Tibial artery (tissue), 4 donors: ENCODE measurements around the gene CEP83.

Experiments used
- DNase-seq, 2 donors: peaks; one replicate each; pipeline ENCODE4 v3.0.0-alpha.2; 2019
- H3K27ac ChIP-seq, 2 donors: fragments of 200-600 bp; sonication (generic) in 1 of 2; 1 replicate in 1 of 2; 2 replicates in 1 of 2; pipeline ENCODE4 v1.5.1; 2018 to 2019; ENCODE audit warnings: mild to moderate bottlenecking in 1 of 2
- H3K27me3 ChIP-seq, 2 donors: fragments of 200-600 bp; sonication (generic) in 1 of 2; one replicate each; pipeline versions ENCODE4 v1.5.1 to v1.6.0; 2016 to 2019
- H3K36me3 ChIP-seq, 3 donors: fragments of 200-600 bp; sonication (generic) in 2 of 3; one replicate each; pipeline ENCODE4 v1.5.1; 2016 to 2019; ENCODE audit warnings: mild to moderate bottlenecking in 2 of 3
- H3K4me1 ChIP-seq, 4 donors: fragments of 200-600 bp; sonication (generic) in 2 of 4; 1 replicate in 3 of 4; 2 replicates in 1 of 4; pipeline ENCODE4 v1.5.1; 2016 to 2019
- H3K4me3 ChIP-seq, 2 donors: fragments of 200-600 bp; sonication (generic) in 1 of 2; 1 replicate in 1 of 2; 2 replicates in 1 of 2; pipeline ENCODE4 v1.5.1; 2018 to 2019; ENCODE audit warnings: mild to moderate bottlenecking in 2 of 2
- H3K9me3 ChIP-seq, 3 donors: fragments of 200-600 bp; sonication (generic) in 1 of 3; one replicate each; pipeline ENCODE4 v1.5.1; 2016 to 2019
- CTCF ChIP-seq, 2 experiments: fragments of 200-600 bp in 1 of 2; fragments of 450-650 bp in 1 of 2; IDR thresholded peaks; one replicate each; pipeline ENCODE4 v1.5.1; 2017 to 2019; ENCODE audit warnings: antibody characterized with exemption in 2 of 2, mild to moderate bottlenecking in 1 of 2, moderate library complexity in 1 of 2
- intact Hi-C: fragments of 100-400 bp; cut with DNase I; formaldehyde crosslinking; loops from one replicate; pipeline ENCODE4 v1.15.0; 2023; ENCODE audit warnings: low total_unique reads

CEP83 gene

GRCh38 chr12:94266796-94267536 lies 192.7 kb downstream of the CEP83 start:
- DNase-seq = no peak
- Histone ChIP-seq H3K36me3 (no peaks in the 10 kb centered on the region), H3K27ac (peak overlapping the region; percentile 6 to 43), H3K4me1 (peaks cover 0 to 14% (median 9%) of the 10 kb centered on the region in 4 donors), H3K27me3 (no peaks in the 10 kb centered on the region), H3K4me3 (no peak overlapping the region), H3K9me3 (no peaks in the 10 kb centered on the region)
- intact Hi-C loops = loop anchor here (10.0 kb wide), 1 partner anchor 198 kb away; no protein-coding TSS in a partner anchor
- TF ChIP-seq CTCF (IDR thresholded peaks at IDR 0.05) = no peak

- TF ChIP-seq CTCF (IDR thresholded peaks at IDR 0.05) = no peak
- H3K36me3 ChIP-seq = no peaks in the 10 kb centered on the region
- peak overlapping the region in 1 of 2 donors; percentile 43 for H3K27ac ChIP-seq
- peaks cover 0 to 18% (median 14%) of the 10 kb centered on the region in 4 donors for H3K4me1 ChIP-seq
- intact Hi-C loops = loop anchor here (10.0 kb wide), 1 partner anchor 199 kb away; no protein-coding TSS in a partner anchor
- H3K27me3 ChIP-seq = no peaks in the 10 kb centered on the region
- DNase-seq = no peak
- no peak overlapping the region for H3K4me3 ChIP-seq
- H3K9me3 ChIP-seq = no peaks in the 10 kb centered on the region
Measured at GRCh38 chr12:94265966-94266745, 193.5 kb downstream of the CEP83 start.

GRCh38 chr12:94265539-94265938 lies 194.1 kb downstream of the CEP83 start:
- TF ChIP-seq CTCF (IDR thresholded peaks at IDR 0.05) = no peak
- Histone ChIP-seq H3K27ac (peak overlapping the region in 1 of 2 donors; percentile 18), H3K4me1 (peaks cover 0 to 18% (median 14%) of the 10 kb centered on the region in 4 donors), H3K4me3 (no peak overlapping the region), H3K27me3 (no peaks in the 10 kb centered on the region), H3K36me3 (no peaks in the 10 kb centered on the region), H3K9me3 (no peaks in the 10 kb centered on the region)
- intact Hi-C loops = loop anchor here (10.0 kb wide), 1 partner anchor 199 kb away; no protein-coding TSS in a partner anchor
- DNase-seq = no peak

GRCh38 chr12:94264736-94265485 lies 194.8 kb downstream of the CEP83 start:
- H3K36me3 ChIP-seq = no peaks in the 10 kb centered on the region
- no peaks in the 10 kb centered on the region for H3K9me3 ChIP-seq
- no peak overlapping the region for H3K27ac ChIP-seq
- H3K4me3 ChIP-seq = no peak overlapping the region
- H3K27me3 ChIP-seq = no peaks in the 10 kb centered on the region
- intact Hi-C loops = loop anchor here (10.0 kb wide), 1 partner anchor 200 kb away; no protein-coding TSS in a partner anchor
- peaks cover 0 to 18% (median 14%) of the 10 kb centered on the region in 4 donors for H3K4me1 ChIP-seq
- no peak for DNase-seq
- TF ChIP-seq CTCF (IDR thresholded peaks at IDR 0.05) = no peak

GRCh38 chr12:94263905-94264561 lies 195.6 kb downstream of the CEP83 start:
- Histone ChIP-seq H3K9me3 (no peaks in the 10 kb centered on the region), H3K36me3 (no peaks in the 10 kb centered on the region), H3K27ac (no peak overlapping the region), H3K4me3 (no peak overlapping the region), H3K4me1 (peaks cover 0 to 18% (median 14%) of the 10 kb centered on the region in 4 donors), H3K27me3 (no peaks in the 10 kb centered on the region)
- no peak for TF ChIP-seq CTCF (IDR thresholded peaks at IDR 0.05)
- intact Hi-C loops = loop anchor here (10.0 kb wide), 1 partner anchor 201 kb away; no protein-coding TSS in a partner anchor
- DNase-seq = no peak
